ENCODE measurements around the gene GOLIM4. TPM values are rescaled to one million over a fixed set of nuclear protein-coding genes. Genes with fewer than 3 reads are reported as not detected.
"Not testable (repeated sequence)": the region's sequence is repeated elsewhere in the genome, so short reads cannot be mapped to it uniquely, and the experiment has no call there.

Gene GOLIM4
- total and polyA plus RNA-seq, 7 donors = 12.3 to 37.4 (median 27.2) TPM

DNA sequence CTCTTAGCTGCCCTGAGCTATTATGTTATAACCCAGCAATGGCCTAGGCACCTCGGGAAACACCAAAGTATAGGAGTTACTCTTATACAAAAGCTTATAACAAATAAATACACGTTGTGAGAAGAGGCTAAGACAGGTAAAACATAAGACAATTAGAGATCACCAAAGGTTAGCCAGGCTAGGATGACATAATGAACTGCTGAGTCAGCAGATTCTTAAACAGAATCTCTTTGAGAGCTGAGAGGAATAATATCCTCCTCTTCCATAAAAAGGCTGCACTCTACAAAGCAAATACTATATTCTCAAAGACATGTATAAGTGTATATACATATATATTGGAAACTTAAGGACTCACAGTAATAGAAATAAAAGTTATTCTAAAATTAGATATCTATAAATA lies 37.2 kb downstream of the GOLIM4 start:
- TF ChIP-seq POLR2A (IDR thresholded peaks at IDR 0.05) (no peak), EP300 (IDR thresholded peaks at IDR 0.05) (no peak)
- WGBS, 2 donors = 68 to 84% methylated on average over 2 of the region's 2 CpGs
- Histone ChIP-seq H3K4me3 (no peak overlapping the region), H3K36me3 (no peaks in the 10 kb centered on the region), H3K9me3 (no peaks in the 10 kb centered on the region), H3K27me3 (no peaks in the 10 kb centered on the region), H3K4me1 (peaks cover 0 to 9% (median 8%) of the 10 kb centered on the region in 4 donors), H3K27ac (no peak overlapping the region)
- no peak for DNase-seq
- intact Hi-C loops (cut with DNase I) = no loop called here

DNA sequence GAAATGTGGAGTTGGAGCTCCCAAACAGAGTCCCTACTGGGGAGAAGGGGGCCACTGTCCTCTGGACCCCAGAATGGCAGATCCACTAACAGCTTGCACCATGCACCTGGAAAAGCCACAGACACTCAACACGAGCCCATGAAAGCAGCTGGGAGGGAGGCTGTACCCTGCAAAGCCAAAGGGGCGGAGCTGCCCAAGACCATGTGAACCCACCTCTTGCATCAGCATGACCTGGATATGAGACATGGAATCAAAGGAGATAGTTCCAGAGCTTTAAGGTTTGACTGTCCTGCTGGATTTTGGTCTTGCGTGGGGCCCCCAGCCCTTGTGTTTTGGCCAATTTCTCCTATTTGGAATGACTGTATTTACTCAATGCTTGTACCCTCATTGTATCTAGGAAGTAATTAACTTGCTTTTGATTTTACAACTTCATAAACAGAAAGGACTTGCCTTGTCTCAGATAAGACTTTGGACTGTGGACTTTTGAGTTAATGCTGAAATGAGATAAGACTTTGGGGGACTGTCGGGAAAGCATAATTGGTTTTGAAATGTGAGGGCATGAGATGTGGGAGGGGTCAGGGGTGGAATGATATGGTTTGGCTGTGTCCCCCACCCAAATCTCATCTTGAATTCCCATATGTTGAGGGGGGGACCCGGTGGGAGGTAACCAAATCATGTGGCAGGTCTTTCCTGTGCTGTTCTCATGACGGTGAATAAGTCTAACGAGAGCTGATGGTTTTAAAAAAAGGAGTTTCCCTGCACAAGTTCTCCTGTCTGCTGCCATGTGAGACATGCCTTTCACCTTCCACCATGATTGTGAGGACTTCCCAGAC lies 39.1 kb downstream of the GOLIM4 start:
- H3K27me3 ChIP-seq; H3K27ac ChIP-seq; DNase-seq; intact Hi-C loops (cut with DNase I); H3K36me3 ChIP-seq; H3K4me3 ChIP-seq; H3K9me3 ChIP-seq: not testable (repeated sequence)
- peaks cover 0 to 18% (median 9%) of the 10 kb centered on the region in 4 donors for H3K4me1 ChIP-seq
- WGBS, 2 donors = 24 to 74% methylated on average over 7 of the region's 7 CpGs

DNA sequence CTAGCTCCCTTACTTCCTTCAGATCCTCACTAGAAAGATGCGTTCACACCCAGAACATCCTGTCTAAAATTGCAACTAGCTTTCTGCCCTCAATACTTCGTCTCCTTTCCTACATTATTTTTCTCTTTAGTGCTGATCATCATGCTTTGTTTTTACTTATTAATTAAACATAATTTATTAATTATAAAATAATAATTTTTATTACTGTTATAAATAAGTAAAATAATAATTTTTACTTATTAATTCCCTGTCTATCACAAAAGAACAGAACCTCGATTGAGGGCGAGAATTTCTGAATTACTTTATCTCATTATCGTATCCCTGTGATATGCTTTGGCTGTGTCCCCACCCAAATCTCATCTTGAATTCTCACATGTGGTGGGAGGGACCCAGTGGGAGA lies 41.3 kb downstream of the GOLIM4 start:
- H3K27ac ChIP-seq = no peak overlapping the region
- H3K4me1 ChIP-seq = peaks cover 0 to 26% (median 18%) of the 10 kb centered on the region in 4 donors
- no peaks in the 10 kb centered on the region for H3K36me3 ChIP-seq
- no peak for DNase-seq
- H3K9me3 ChIP-seq = no peaks in the 10 kb centered on the region
- no peaks in the 10 kb centered on the region for H3K27me3 ChIP-seq
- intact Hi-C loops (cut with DNase I) = no loop called here
- WGBS, 2 donors = 90 to 95% methylated on average over 5 of the region's 5 CpGs
- H3K4me3 ChIP-seq = no peak overlapping the region
- TF ChIP-seq POLR2A (IDR thresholded peaks at IDR 0.05) (no peak), POLR2AphosphoS5 (IDR thresholded peaks at IDR 0.05) (no peak), EP300 (IDR thresholded peaks at IDR 0.05) (no peak)
- TF ChIP-seq, protein P1, sequence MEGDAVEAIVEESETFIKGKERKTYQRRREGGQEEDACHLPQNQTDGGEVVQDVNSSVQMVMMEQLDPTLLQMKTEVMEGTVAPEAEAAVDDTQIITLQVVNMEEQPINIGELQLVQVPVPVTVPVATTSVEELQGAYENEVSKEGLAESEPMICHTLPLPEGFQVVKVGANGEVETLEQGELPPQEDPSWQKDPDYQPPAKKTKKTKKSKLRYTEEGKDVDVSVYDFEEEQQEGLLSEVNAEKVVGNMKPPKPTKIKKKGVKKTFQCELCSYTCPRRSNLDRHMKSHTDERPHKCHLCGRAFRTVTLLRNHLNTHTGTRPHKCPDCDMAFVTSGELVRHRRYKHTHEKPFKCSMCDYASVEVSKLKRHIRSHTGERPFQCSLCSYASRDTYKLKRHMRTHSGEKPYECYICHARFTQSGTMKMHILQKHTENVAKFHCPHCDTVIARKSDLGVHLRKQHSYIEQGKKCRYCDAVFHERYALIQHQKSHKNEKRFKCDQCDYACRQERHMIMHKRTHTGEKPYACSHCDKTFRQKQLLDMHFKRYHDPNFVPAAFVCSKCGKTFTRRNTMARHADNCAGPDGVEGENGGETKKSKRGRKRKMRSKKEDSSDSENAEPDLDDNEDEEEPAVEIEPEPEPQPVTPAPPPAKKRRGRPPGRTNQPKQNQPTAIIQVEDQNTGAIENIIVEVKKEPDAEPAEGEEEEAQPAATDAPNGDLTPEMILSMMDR (IDR thresholded peaks at IDR 0.05) = no peak

DNA sequence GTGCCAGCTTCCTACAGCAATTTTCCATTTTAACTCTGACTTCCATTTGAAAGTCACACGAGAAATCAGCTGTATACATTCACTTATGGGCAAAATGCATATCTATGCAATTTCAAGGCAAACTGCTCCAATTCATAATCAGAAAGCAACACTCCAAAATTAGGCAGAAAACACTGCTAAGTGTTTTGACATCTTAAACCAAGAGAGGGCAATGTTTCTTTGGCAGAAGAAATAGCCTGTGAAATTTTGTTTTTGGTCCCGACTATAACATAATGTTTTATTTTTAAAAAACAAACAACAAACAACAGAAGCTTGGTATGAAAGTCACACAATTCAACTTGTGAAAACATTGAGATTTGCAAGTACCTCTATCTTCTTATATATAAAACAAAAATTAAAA lies 42.6 kb downstream of the GOLIM4 start:
- peaks cover 0 to 39% (median 29%) of the 10 kb centered on the region in 4 donors for H3K4me1 ChIP-seq
- H3K27ac ChIP-seq = no peak overlapping the region
- WGBS, 2 donors = 16 to 57% methylated on average over 2 of the region's 2 CpGs
- no peaks in the 10 kb centered on the region for H3K9me3 ChIP-seq
- no peak overlapping the region for H3K4me3 ChIP-seq
- H3K27me3 ChIP-seq = no peaks in the 10 kb centered on the region
- DNase-seq = no peak
- no peaks in the 10 kb centered on the region for H3K36me3 ChIP-seq
- intact Hi-C loops (cut with DNase I) = loop anchor here (2.0 kb wide), 1 partner anchor 42 kb away; the partner anchor contains the start of gene GOLIM4
- TF ChIP-seq, protein P1 (IDR thresholded peaks at IDR 0.05) = peak in 1 of 4 experiments; percentile 9
- TF ChIP-seq POLR2AphosphoS5 (IDR thresholded peaks at IDR 0.05) = no peak

DNA sequence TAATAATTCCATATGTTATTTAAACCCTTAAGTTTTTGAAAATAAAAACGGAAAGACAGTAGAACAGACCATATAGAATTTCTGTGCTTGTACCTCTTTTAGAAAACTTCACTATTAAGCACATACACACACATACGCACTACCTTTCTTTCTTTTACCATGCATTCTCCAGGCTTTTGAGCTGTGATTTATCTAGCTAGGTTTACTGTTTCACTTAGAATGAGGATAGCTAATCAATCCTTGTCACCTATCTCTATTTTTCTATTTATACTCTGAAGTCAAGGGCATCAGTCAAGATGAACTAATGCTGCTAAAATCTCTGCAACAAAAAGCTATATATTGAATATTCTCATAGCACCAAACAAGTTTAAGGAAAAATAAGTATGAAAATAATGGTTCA lies 43.2 kb downstream of the GOLIM4 start:
- intact Hi-C loops (cut with DNase I) = loop anchor here (2.0 kb wide), 1 partner anchor 42 kb away; the partner anchor contains the start of gene GOLIM4
- H3K4me1 ChIP-seq = peaks cover 0 to 40% (median 29%) of the 10 kb centered on the region in 4 donors
- 34 to 78% methylated on average over 2 of the region's 2 CpGs for WGBS, 2 donors

More for the DNA sequence above, 43.2 kb downstream of the GOLIM4 start:
- no peak for DNase-seq
- H3K9me3 ChIP-seq = no peaks in the 10 kb centered on the region
- H3K4me3 ChIP-seq = no peak overlapping the region
- H3K27me3 ChIP-seq = no peaks in the 10 kb centered on the region
- H3K27ac ChIP-seq = peak overlapping the region in 1 of 4 donors; percentile 71
- no peak for TF ChIP-seq POLR2A (IDR thresholded peaks at IDR 0.05)
- TF ChIP-seq EP300 (IDR thresholded peaks at IDR 0.05) = no peak
- TF ChIP-seq, protein P1 (IDR thresholded peaks at IDR 0.05) = no peak
- H3K36me3 ChIP-seq = no peaks in the 10 kb centered on the region
